GM19351 (cell line): ENCODE results near the gene RSPH10B2.
A peak's percentile ranks its signal among the peaks of the same experiment; 100 is the strongest.
"Not testable (repeated sequence)": the region's sequence is repeated elsewhere in the genome, so short reads cannot be mapped to it uniquely, and the experiment has no call there.

Source experiments
- ATAC-seq: cut with Tn5 transposase; IDR thresholded peaks from one replicate; pipeline ENCODE4 v1.9.1; 2021; ENCODE audit warnings: mild to moderate bottlenecking, moderate library complexity; ENCODE audit not compliant: unreplicated experiment

The RSPH10B2 gene

GRCh38 chr7:6781581-6781980 is 27.7 kb downstream of the RSPH10B2 start:
- not testable (repeated sequence) for ATAC-seq

DNA sequence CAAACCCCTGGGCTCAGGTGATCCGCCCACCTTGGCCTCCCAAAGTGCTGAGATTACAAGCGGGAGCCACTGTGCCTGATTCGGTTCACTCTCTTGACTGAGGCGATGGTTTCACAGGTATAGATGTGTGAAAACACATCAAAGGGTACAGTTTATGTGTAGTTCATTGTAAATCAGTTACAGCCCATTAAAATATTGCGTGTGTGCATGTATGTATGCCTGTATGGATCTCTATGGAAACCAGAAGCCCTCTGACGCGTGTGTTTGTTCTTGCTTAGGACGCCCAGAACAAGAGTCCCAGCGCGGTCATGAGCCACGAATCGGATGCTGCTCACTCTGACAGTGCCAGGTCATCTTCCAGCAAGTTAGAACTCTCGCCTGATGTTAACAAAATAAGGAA is 35.5 kb downstream of the RSPH10B2 start:
- not testable (repeated sequence) for ATAC-seq

DNA sequence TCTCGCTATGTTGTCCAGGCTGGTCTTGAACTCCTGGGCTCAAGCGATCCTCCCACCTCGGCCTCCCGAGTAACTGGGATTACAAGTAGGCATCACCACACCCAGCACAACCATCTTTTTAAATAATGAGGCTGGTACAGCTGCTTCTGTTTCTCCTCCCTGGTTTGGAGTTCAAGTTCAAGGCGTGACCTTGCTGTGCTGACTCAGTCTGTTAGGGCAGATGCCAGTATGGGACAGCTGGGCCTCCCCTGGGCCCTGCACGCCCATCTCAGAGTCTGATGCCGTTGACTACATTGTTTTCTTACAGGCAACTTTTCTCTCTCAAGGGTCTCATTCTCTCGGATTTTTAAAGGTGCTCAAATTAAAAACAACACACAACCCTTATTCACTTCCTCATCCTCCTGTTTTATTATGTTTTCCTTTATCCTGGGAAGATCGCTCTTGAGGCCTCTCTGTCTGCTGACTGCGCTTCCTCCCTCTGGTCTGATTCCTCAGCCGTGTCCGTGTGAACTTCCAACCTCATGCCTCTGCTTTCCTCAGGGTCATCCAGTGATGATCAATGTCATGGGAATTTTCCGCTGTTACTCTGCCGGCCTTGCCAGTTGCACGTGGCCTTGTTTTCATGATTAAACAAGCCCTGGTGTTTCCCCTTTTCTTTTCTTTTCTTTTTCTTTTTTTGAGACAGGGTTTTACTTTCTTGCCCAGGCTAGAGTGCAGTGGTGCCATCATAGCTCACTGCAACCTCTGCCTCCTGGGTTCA is 38.4 kb downstream of the RSPH10B2 start:
- ATAC-seq = not testable (repeated sequence)

DNA sequence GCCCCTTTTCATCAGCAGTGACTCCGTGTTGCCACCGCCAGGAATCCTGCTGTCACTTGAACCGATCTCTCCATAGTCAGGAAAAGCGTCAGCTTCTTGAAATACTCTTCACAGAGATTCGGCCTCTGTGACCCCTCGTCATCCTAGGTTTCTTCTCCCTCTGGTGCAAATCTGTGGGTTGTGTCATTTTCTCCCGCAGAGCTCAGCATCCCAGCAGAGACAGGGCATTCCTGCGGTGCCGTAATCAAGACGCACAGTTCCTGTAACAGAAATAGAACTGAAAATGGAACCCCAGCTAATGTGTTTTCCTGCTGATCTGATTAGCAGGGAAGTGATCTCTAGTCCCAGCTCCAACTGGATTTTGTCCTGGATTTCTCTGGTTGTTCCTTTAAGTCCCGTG is 40.4 kb downstream of the RSPH10B2 start:
- ATAC-seq = not testable (repeated sequence)

- not testable (repeated sequence) for ATAC-seq
Observed at GRCh38 chr7:6797218-6797617, 43.3 kb downstream of the RSPH10B2 start.

DNA sequence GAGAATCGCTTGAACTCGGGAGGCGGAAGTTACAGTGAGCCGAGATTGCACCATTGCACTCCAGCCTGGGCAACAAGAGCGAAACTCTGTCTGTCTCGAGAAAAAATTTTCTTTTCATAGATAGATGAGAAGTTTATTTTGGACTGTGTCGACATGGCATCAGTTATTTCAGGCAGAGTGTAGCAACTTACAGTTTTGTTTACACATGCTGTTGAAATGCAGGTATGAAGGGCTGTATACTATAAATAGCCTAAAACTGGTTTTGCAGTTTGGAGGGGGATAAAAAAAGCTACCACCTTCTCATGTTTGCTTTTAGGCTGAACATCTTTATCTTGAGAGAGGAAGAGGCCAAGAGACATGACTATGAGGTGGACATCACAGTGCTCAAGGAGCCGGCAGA is 44.1 kb downstream of the RSPH10B2 start:
- not testable (repeated sequence) for ATAC-seq

- not testable (repeated sequence) for ATAC-seq
Observed at GRCh38 chr7:6799887-6800286, 46.0 kb downstream of the RSPH10B2 start.

DNA sequence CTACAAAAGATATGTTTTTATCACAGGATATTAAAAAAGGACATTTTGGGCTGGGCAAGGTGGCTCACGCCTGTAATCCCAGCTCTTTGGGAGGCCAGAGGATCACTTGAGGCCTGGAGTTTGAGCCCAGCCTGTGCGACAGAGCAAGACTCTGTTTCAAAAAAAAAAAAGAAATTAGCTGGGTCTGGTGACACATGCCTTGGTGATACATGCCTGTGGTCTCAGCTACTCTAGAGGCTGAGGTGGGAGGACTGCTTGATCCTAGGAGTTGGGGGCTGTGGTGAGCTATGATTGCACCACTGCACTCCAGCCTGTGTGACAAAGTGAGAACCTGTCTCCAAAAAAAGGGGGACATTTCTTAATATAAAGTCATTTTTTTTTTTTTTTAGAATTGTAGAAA is 46.4 kb downstream of the RSPH10B2 start:
- ATAC-seq = not testable (repeated sequence)

GRCh38 chr7:6807393-6807918 is 53.6 kb downstream of the RSPH10B2 start:
- not testable (repeated sequence) for ATAC-seq

DNA sequence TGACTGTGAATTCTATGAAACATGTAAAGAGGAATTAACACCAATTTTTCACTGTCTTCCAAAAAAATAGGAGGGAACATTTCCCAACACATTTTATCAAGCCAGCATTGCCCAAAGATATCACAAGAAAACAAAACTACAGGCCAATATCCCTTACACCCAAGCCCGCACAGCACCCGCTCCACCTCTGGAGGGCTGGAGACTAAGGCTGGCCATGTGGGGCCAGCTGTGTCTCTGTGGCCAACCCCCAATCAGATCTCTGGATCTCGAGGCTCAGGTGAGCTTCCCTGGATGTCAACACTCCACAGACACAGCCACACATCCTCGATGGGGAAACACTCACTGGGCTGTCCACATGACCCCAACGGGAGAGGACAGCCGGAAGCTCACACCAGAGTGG is 54.1 kb downstream of the RSPH10B2 start:
- ATAC-seq = not testable (repeated sequence)

DNA sequence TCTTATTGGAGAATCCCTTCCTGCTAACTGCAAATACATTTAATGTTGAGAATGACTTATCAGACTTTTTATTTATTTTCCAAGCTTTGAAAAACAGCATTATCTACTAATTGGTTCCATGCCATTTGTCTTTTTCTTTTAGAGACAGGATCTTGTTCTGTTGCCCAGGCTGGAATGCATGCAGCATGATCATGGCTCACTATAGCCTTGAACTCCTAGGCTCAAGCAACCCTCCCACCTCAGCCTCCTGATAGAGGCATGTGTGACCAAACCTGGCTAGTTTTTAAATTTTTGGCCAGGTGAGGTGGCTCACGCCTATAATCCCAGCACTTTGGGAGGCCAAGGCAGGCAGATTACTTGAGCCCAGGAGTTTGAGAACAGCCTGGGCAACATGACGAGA is 59.1 kb downstream of the RSPH10B2 start:
- ATAC-seq = not testable (repeated sequence)

GRCh38 chr7:6815470-6815869 is 61.6 kb downstream of the RSPH10B2 start:
- not testable (repeated sequence) for ATAC-seq

DNA sequence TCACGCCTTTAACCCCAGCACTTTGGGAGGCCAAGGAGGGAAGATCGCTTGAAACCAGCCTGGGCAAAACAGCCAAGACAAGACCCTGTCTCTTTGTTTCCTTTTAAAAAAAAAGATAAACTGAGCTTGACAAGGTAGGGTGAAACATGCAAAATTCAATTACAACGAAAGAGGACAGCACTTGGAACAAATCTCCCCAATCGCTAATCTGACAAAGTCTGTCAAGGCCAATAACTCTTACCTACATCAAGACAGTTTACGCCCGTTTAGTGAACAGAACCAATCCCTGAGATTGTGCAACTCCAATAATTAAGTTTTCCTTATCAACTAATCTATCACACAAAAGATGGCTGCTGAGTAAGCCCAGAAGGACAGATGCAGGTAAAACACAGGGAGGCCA is 67.7 kb downstream of the RSPH10B2 start:
- ATAC-seq = not testable (repeated sequence)

DNA sequence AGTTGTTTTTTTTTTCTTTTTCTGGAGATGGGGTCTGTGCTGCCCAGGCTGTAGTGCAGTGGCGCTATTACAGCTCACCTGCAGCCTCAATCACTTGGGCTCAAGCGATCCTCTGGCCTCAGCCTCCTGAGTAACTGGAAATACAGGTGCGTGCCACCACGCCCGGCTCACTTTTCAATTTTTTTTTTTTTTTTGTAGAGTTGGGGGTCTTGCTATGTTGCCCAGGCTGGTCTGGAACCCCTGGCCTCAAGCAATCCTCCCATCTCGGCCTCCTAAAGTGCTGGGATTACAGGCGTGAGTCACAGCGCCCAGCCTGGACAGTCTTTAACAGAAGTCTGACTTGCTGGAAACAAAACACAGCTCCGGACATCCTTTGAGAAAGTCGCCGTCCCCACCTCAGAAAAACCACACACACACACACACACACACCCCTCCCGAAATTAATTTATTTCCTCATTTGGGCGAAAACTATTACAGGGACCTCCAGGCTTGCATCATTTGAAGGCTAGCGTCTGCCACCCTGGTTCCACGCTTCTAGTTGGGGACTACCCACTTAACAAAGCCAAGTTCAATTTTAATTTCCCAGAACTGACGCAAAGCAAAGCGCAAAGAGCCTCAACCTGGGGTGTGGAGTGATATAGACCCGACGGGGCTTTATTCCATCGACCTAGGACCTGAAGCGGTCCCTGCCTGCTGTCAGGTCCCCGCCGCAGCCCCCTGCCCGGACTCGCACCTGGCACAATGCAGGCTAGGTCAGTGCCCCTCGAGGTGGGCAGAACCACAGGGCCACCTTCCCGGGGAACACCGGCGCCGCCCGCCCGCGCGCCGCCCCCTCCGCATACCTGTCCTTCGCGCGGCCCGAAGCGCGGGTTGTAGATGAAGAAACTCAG is 71.6 kb downstream of the RSPH10B2 start:
- ATAC-seq = peak; percentile 43

- peak; percentile 99 for ATAC-seq
Observed at GRCh38 chr7:6826151-6826550, 72.2 kb downstream of the RSPH10B2 start, which contains the start of gene CCZ1B. CCZ1B (minus strand) TSS chr7:6826275; CDS start chr7:6826197, 78 bp downstream.

GRCh38 chr7:6827180-6827579 is 73.3 kb downstream of the RSPH10B2 start:
- not testable (repeated sequence) for ATAC-seq

DNA sequence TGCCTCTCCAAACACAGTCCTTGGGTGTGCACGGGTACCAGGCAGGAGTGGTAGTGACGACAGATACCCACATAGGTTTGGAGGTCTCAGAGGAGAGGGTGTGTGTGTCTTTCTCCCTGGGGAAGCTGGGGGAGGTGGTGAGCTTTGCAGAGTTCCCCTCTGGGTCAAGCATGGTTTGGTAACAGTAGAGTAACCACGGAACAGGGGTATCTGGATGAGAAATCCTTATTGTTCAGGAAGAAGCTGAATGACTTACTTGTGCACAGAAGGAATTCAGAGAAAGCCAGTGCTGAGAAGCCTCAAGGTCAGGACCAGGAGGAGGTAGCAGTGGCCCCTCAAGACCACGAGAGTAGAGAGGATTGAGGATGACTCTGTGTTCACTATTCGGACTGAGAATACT is 75.7 kb downstream of the RSPH10B2 start:
- not testable (repeated sequence) for ATAC-seq

GRCh38 chr7:6830026-6830425 is 76.1 kb downstream of the RSPH10B2 start:
- ATAC-seq = not testable (repeated sequence)

- ATAC-seq = no peak
Observed at GRCh38 chr7:6831018-6831725, 77.3 kb downstream of the RSPH10B2 start.

GRCh38 chr7:6833636-6834035 is 79.7 kb downstream of the RSPH10B2 start:
- no peak for ATAC-seq

- ATAC-seq = not testable (repeated sequence)
Observed at GRCh38 chr7:6835521-6835920, 81.6 kb downstream of the RSPH10B2 start.
